HepG2 (cell line): ENCODE measurements around the gene BLOC1S1. TPM values are rescaled to one million over a fixed set of nuclear protein-coding genes. Genes with fewer than 3 reads are reported as not detected.
A peak's percentile ranks its signal among the peaks of the same experiment; 100 is the strongest.

Source experiments
- BCL6 ChIP-seq: IDR thresholded peaks from 2 replicates; pipeline ENCODE4 v1.6.1; 2016; ENCODE audit warnings: missing genetic modification reagents, missing compliant biosample characterization
- GFI1 ChIP-seq: sonication (generic); formaldehyde crosslinking; IDR thresholded peaks from 2 replicates; pipeline ENCODE4 v1.5.0; 2020; ENCODE audit warnings: missing genetic modification reagents, mild to moderate bottlenecking, borderline replicate concordance
- HDAC2 ChIP-seq: sonication (generic); formaldehyde crosslinking; IDR thresholded peaks from 2 replicates; pipeline ENCODE4 v1.4.0; 2020; ENCODE audit warnings: missing genetic modification reagents
- HIVEP1 ChIP-seq: sonication (generic); formaldehyde crosslinking; IDR thresholded peaks from 2 replicates; pipeline ENCODE4 v1.4.0; 2020; ENCODE audit warnings: mild to moderate bottlenecking, missing genetic modification reagents
- MAFG ChIP-seq: sonication (generic); formaldehyde crosslinking; IDR thresholded peaks from 2 replicates; pipeline ENCODE4 v1.5.1; 2020; ENCODE audit warnings: mild to moderate bottlenecking, missing genetic modification reagents
- MLLT10 ChIP-seq: sonication (generic); formaldehyde crosslinking; IDR thresholded peaks from 2 replicates; pipeline ENCODE4 v1.4.0; 2020; ENCODE audit warnings: missing genetic modification reagents
- RBM22 ChIP-seq: fragments of 200-400 bp; formaldehyde crosslinking; optimal IDR thresholded peaks from 2 replicates; pipeline ENCODE3; 2017; ENCODE audit warnings: mild to moderate bottlenecking, low read length, moderate library complexity
- SP140L ChIP-seq: sonication (generic); formaldehyde crosslinking; IDR thresholded peaks from 2 replicates; pipeline ENCODE4 v1.4.0; 2020; ENCODE audit warnings: missing genetic modification reagents, borderline replicate concordance
- SYNCRIP ChIP-seq: fragments of 200-400 bp; formaldehyde crosslinking; IDR thresholded peaks from 2 replicates; pipeline ENCODE4 v1.6.1; 2018; ENCODE audit warnings: mild to moderate bottlenecking, low read depth, low read length; ENCODE audit not compliant: insufficient read depth
- TAF1 ChIP-seq: sonication (generic); formaldehyde crosslinking; IDR thresholded peaks from 2 replicates; pipeline ENCODE4 v1.4.0; 2020; ENCODE audit warnings: missing genetic modification reagents
- ZBTB7A ChIP-seq: sonication (generic); formaldehyde crosslinking; IDR thresholded peaks from 2 replicates; pipeline ENCODE4 v1.8.0; 2022; ENCODE audit warnings: mild to moderate bottlenecking, missing genetic modification reagents
- ZFP36L1 ChIP-seq: sonication (generic); formaldehyde crosslinking; IDR thresholded peaks from 2 replicates; pipeline ENCODE4 v1.8.0; 2022; ENCODE audit warnings: mild to moderate bottlenecking, missing genetic modification reagents, moderate library complexity
- ZNF260 ChIP-seq: sonication (generic); formaldehyde crosslinking; IDR thresholded peaks from 2 replicates; pipeline ENCODE4 v1.4.0; 2020; ENCODE audit warnings: missing genetic modification reagents, low read depth, mild to moderate bottlenecking, borderline replicate concordance
- ZNF605 ChIP-seq: sonication (generic); formaldehyde crosslinking; IDR thresholded peaks from 2 replicates; pipeline ENCODE4 v1.8.0; 2022; ENCODE audit warnings: mild to moderate bottlenecking, missing genetic modification reagents
- ZZZ3 ChIP-seq: sonication (generic); formaldehyde crosslinking; IDR thresholded peaks from 2 replicates; pipeline ENCODE4 v1.4.0; 2020; ENCODE audit warnings: missing genetic modification reagents, mild to moderate bottlenecking, borderline replicate concordance
- polyA plus RNA-seq, 8 experiments: library from polyadenylated mRNA; depleted of rRNA in 3 of 8; stranded (reverse) in 7 of 8; unstranded in 1 of 8; fragments of >200 nt; fragmentation: Illumina TruSeq in 4 of 8; extraction: Trizol in 4 of 8; gene quantifications; 2 replicates each; pipeline versions ENCODE4 v1.2.1 to v1.2.3, GENCODE V29; 2011 to 2016; ENCODE audit warnings: low read depth in 4 of 8, missing spikeins in 1 of 8, mixed read lengths in 1 of 8; ENCODE audit not compliant: insufficient read depth in 1 of 8
- total RNA-seq, 5 experiments: library from RNA; depleted of rRNA; stranded (reverse); fragments of >200 nt; fragmentation: Illumina TruSeq; extraction: Trizol; gene quantifications; 2 replicates each; pipeline ENCODE4 v1.2.3, GENCODE V29; 2016; ENCODE audit warnings: low read depth in 1 of 5
- TF ChIP-seq, protein P1 (sequence below): sonication (generic); formaldehyde crosslinking; IDR thresholded peaks from 2 replicates; pipeline ENCODE4 v1.5.1; 2020; ENCODE audit warnings: mild to moderate bottlenecking, moderate library complexity, missing genetic modification reagents
- TF ChIP-seq, protein P2 (sequence below): sonication (generic); formaldehyde crosslinking; IDR thresholded peaks from 2 replicates; pipeline ENCODE4 v1.4.0; 2020; ENCODE audit warnings: missing genetic modification reagents
- TF ChIP-seq, protein P3 (sequence below): sonication (generic); formaldehyde crosslinking; IDR thresholded peaks from 2 replicates; pipeline ENCODE4 v1.9.0; 2021; ENCODE audit warnings: mild to moderate bottlenecking, missing genetic modification reagents

The BLOC1S1 gene
- total and polyA plus RNA-seq, 2 of the 13 experiments (the other 11 are each of a cell fraction or from before 2014, with no cell fraction given) = 55.1 to 95.3 TPM

DNA sequence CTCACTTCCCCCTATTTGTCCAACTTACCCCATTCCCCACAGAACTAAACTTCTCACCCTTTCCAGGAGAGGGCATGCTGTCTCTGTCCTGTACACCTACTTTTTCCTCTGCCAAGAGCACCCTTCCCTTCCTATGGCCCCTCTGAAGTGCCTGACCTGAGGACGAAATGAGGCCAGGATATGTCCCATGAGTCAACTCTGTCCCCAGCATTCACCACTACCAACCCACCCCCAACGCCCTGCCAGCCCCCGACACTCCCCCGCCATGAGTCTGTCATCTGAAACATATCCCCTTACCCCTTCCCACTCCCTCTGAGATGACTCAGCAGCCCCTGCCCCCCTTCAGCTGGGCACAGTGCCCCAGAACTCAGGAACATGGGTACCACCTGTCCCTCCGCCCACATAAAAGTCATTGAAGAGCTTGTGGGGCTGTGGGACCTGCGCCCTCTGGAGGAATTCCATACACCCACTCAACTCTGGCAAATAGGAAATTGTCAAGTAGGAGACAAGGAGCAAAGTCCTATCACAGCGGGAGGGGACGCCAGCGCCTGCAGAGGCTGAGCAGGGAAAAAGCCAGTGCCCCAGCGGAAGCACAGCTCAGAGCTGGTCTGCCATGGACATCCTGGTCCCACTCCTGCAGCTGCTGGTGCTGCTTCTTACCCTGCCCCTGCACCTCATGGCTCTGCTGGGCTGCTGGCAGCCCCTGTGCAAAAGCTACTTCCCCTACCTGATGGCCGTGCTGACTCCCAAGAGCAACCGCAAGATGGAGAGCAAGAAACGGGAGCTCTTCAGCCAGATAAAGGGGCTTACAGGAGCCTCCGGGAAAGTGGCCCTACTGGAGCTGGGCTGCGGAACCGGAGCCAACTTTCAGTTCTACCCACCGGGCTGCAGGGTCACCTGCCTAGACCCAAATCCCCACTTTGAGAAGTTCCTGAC, 34.4 kb upstream of the BLOC1S1 start (continued):
- TF ChIP-seq MAFG (CRISPR knock-in tag) (no peak), TAF1 (CRISPR knock-in tag) (peak; percentile 88), MLLT10 (CRISPR knock-in tag) (no peak), ZNF605 (CRISPR knock-in tag) (peak; percentile 93), ZFP36L1 (CRISPR knock-in tag) (no peak), ZZZ3 (CRISPR knock-in tag) (no peak), SP140L (CRISPR knock-in tag) (no peak), GFI1 (CRISPR knock-in tag) (no peak), SYNCRIP (no peak), HIVEP1 (CRISPR knock-in tag) (peak; percentile 51; the same call in 1 of the 2 replicates), BCL6 (CRISPR knock-in tag) (no peak), HDAC2 (peak; percentile 84), ZNF260 (CRISPR knock-in tag) (no peak), RBM22 (no peak), ZBTB7A (no peak)
- TF ChIP-seq, protein P1, sequence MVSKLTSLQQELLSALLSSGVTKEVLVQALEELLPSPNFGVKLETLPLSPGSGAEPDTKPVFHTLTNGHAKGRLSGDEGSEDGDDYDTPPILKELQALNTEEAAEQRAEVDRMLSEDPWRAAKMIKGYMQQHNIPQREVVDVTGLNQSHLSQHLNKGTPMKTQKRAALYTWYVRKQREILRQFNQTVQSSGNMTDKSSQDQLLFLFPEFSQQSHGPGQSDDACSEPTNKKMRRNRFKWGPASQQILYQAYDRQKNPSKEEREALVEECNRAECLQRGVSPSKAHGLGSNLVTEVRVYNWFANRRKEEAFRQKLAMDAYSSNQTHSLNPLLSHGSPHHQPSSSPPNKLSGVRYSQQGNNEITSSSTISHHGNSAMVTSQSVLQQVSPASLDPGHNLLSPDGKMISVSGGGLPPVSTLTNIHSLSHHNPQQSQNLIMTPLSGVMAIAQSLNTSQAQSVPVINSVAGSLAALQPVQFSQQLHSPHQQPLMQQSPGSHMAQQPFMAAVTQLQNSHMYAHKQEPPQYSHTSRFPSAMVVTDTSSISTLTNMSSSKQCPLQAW = peak; percentile 30; the same call in 1 of the 2 replicates
- TF ChIP-seq, protein P2, sequence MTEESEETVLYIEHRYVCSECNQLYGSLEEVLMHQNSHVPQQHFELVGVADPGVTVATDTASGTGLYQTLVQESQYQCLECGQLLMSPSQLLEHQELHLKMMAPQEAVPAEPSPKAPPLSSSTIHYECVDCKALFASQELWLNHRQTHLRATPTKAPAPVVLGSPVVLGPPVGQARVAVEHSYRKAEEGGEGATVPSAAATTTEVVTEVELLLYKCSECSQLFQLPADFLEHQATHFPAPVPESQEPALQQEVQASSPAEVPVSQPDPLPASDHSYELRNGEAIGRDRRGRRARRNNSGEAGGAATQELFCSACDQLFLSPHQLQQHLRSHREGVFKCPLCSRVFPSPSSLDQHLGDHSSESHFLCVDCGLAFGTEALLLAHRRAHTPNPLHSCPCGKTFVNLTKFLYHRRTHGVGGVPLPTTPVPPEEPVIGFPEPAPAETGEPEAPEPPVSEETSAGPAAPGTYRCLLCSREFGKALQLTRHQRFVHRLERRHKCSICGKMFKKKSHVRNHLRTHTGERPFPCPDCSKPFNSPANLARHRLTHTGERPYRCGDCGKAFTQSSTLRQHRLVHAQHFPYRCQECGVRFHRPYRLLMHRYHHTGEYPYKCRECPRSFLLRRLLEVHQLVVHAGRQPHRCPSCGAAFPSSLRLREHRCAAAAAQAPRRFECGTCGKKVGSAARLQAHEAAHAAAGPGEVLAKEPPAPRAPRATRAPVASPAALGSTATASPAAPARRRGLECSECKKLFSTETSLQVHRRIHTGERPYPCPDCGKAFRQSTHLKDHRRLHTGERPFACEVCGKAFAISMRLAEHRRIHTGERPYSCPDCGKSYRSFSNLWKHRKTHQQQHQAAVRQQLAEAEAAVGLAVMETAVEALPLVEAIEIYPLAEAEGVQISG = peak; percentile 64
- TF ChIP-seq, protein P3, sequence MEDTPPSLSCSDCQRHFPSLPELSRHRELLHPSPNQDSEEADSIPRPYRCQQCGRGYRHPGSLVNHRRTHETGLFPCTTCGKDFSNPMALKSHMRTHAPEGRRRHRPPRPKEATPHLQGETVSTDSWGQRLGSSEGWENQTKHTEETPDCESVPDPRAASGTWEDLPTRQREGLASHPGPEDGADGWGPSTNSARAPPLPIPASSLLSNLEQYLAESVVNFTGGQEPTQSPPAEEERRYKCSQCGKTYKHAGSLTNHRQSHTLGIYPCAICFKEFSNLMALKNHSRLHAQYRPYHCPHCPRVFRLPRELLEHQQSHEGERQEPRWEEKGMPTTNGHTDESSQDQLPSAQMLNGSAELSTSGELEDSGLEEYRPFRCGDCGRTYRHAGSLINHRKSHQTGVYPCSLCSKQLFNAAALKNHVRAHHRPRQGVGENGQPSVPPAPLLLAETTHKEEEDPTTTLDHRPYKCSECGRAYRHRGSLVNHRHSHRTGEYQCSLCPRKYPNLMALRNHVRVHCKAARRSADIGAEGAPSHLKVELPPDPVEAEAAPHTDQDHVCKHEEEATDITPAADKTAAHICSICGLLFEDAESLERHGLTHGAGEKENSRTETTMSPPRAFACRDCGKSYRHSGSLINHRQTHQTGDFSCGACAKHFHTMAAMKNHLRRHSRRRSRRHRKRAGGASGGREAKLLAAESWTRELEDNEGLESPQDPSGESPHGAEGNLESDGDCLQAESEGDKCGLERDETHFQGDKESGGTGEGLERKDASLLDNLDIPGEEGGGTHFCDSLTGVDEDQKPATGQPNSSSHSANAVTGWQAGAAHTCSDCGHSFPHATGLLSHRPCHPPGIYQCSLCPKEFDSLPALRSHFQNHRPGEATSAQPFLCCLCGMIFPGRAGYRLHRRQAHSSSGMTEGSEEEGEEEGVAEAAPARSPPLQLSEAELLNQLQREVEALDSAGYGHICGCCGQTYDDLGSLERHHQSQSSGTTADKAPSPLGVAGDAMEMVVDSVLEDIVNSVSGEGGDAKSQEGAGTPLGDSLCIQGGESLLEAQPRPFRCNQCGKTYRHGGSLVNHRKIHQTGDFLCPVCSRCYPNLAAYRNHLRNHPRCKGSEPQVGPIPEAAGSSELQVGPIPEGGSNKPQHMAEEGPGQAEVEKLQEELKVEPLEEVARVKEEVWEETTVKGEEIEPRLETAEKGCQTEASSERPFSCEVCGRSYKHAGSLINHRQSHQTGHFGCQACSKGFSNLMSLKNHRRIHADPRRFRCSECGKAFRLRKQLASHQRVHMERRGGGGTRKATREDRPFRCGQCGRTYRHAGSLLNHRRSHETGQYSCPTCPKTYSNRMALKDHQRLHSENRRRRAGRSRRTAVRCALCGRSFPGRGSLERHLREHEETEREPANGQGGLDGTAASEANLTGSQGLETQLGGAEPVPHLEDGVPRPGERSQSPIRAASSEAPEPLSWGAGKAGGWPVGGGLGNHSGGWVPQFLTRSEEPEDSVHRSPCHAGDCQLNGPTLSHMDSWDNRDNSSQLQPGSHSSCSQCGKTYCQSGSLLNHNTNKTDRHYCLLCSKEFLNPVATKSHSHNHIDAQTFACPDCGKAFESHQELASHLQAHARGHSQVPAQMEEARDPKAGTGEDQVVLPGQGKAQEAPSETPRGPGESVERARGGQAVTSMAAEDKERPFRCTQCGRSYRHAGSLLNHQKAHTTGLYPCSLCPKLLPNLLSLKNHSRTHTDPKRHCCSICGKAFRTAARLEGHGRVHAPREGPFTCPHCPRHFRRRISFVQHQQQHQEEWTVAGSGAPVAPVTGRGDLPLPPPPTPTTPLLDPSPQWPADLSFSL (CRISPR knock-in tag) = no peak
